ENCODE data around the gene JTB. TPM values are rescaled to one million over a fixed set of nuclear protein-coding genes. Genes with fewer than 3 reads are reported as not detected.
"Not testable (repeated sequence)": the region's sequence is repeated elsewhere in the genome, so short reads cannot be mapped to it uniquely, and the experiment has no call there.

The JTB gene
- total and polyA plus RNA-seq, 4 donors = 84.8 to 227 (median 146) TPM

- no peaks in the 10 kb centered on the region for H3K36me3 ChIP-seq (ENCODE audit: control insufficient read depth in 1 of 2, insufficient read depth in 2 of 2, low read length in 1 of 2)
- H3K9me3 ChIP-seq (ENCODE audit: control insufficient read depth, low read length) = no peaks in the 10 kb centered on the region
- WGBS, 2 donors = 1 to 4% methylated on average over 7 of the region's 7 CpGs
- peak; percentile 66 to 86 for DNase-seq
- H3K4me3 ChIP-seq (ENCODE audit: low read length in 2 of 2) = peak overlapping the region; percentile 90 to 94
- H3K27ac ChIP-seq (ENCODE audit: low read depth in 1 of 2, low read length in 2 of 2) = peak overlapping the region; percentile 21 to 94
- H3K27me3 ChIP-seq (ENCODE audit: control insufficient read depth in 1 of 2, insufficient read depth in 2 of 2, low read length in 1 of 2) = no peaks in the 10 kb centered on the region
- intact Hi-C loops (cut with DNase I) = loop anchor here (5.0 to 10.0 kb wide), 5 partner anchors 61 to 631 kb away; partner anchors contain the start of genes GATAD2B (in 1 of the 2), ILF2 (in 1 of the 2), NPR1 (in 1 of the 2) and S100A9 (in 1 of the 2)
- H3K4me1 ChIP-seq (ENCODE audit: control insufficient read depth in 1 of 2, insufficient read depth in 2 of 2, low read length in 2 of 2) = peaks cover 0 to 3% of the 10 kb centered on the region in 2 donors
- peak; percentile 62 for ATAC-seq (ENCODE audit: low FRiP score)
Measured at GRCh38 chr1:153985341-153985912, 8.0 kb upstream of the JTB start.

- 45 to 54% methylated on average over 6 of the region's 6 CpGs for WGBS, 2 donors
- H3K4me3 ChIP-seq (ENCODE audit: low read length in 2 of 2) = no peak overlapping the region
- H3K27me3 ChIP-seq (ENCODE audit: control insufficient read depth in 1 of 2, insufficient read depth in 2 of 2, low read length in 1 of 2) = no peaks in the 10 kb centered on the region
- H3K4me1 ChIP-seq (ENCODE audit: control insufficient read depth in 1 of 2, insufficient read depth in 2 of 2, low read length in 2 of 2) = peaks cover 0 to 3% of the 10 kb centered on the region in 2 donors
- no peak overlapping the region for H3K27ac ChIP-seq (ENCODE audit: low read depth in 1 of 2, low read length in 2 of 2)
- H3K9me3 ChIP-seq (ENCODE audit: control insufficient read depth, low read length) = no peaks in the 10 kb centered on the region
- ATAC-seq (ENCODE audit: low FRiP score) (no peak), DNase-seq (no peak)
- intact Hi-C loops (cut with DNase I) = loop anchor here in 1 of 2 donors (5.0 to 10.0 kb wide), 3 partner anchors 37 to 630 kb away; partner anchors contain the start of genes DENND4B, GATAD2B and S100A9
- no peaks in the 10 kb centered on the region for H3K36me3 ChIP-seq (ENCODE audit: control insufficient read depth in 1 of 2, insufficient read depth in 2 of 2, low read length in 1 of 2)
Measured at GRCh38 chr1:153984123-153984894, 6.8 kb upstream of the JTB start.

DNA sequence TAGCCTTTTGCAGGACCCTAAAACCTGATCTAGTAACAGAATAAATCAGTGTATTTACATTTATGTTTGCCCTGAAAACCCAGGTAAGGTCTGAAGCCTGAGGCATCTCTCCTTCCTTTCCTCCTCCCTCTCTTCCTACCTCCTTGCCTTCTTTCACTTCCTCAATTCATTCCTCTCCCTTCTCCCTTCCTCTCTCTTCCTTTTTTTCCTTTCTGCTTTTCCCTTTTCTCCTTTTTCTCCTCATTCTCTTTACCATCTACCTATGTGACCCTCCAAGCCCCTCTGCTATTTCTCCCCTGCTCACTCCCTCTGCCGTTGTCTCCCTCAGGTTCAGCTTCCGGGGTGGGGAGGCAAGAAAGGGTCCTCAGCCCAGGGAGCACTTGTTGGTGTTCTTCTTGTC is 4.3 kb upstream of the JTB start:
- not testable (repeated sequence) for H3K9me3 ChIP-seq (ENCODE audit: control insufficient read depth, low read length); H3K4me1 ChIP-seq (ENCODE audit: control insufficient read depth in 1 of 2, insufficient read depth in 2 of 2, low read length in 2 of 2); H3K36me3 ChIP-seq (ENCODE audit: control insufficient read depth in 1 of 2, insufficient read depth in 2 of 2, low read length in 1 of 2); ATAC-seq (ENCODE audit: low FRiP score); DNase-seq; H3K4me3 ChIP-seq (ENCODE audit: low read length in 2 of 2); H3K27me3 ChIP-seq (ENCODE audit: control insufficient read depth in 1 of 2, insufficient read depth in 2 of 2, low read length in 1 of 2); H3K27ac ChIP-seq (ENCODE audit: low read depth in 1 of 2, low read length in 2 of 2)
- intact Hi-C loops (cut with DNase I) = loop anchor here in 1 of 2 donors (5.0 to 10.0 kb wide), 3 partner anchors 34 to 627 kb away; partner anchors contain the start of genes DENND4B, GATAD2B and S100A9
- WGBS, 2 donors = 84 to 89% methylated on average over 2 of the region's 2 CpGs

DNA sequence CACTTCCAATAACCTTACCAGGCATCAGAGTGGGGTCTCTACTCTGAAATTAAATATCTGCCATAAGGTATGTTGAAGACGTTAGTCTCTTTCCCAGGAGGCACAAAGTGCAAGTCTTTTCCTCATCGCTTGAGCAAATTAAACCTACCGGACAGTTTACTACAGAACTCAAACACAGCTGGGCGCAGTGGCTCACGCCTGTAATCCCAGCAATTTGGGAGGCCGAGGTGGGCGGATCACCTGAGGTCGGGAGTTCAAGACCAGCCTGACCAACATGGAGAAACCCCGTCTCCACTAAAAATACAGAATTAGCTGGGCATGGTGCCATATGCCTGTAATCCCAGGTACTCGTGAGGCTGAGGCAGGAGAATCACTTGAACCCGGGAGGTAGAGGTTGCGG is 1.6 kb upstream of the JTB start:
- H3K9me3 ChIP-seq (ENCODE audit: control insufficient read depth, low read length); H3K27me3 ChIP-seq (ENCODE audit: control insufficient read depth in 1 of 2, insufficient read depth in 2 of 2, low read length in 1 of 2); H3K4me1 ChIP-seq (ENCODE audit: control insufficient read depth in 1 of 2, insufficient read depth in 2 of 2, low read length in 2 of 2); H3K36me3 ChIP-seq (ENCODE audit: control insufficient read depth in 1 of 2, insufficient read depth in 2 of 2, low read length in 1 of 2); intact Hi-C loops (cut with DNase I); H3K27ac ChIP-seq (ENCODE audit: low read depth in 1 of 2, low read length in 2 of 2); H3K4me3 ChIP-seq (ENCODE audit: low read length in 2 of 2); ATAC-seq (ENCODE audit: low FRiP score): not testable (repeated sequence)
- peak; percentile 9 to 17 for DNase-seq
- 83 to 87% methylated on average over 12 of the region's 12 CpGs for WGBS, 2 donors

DNA sequence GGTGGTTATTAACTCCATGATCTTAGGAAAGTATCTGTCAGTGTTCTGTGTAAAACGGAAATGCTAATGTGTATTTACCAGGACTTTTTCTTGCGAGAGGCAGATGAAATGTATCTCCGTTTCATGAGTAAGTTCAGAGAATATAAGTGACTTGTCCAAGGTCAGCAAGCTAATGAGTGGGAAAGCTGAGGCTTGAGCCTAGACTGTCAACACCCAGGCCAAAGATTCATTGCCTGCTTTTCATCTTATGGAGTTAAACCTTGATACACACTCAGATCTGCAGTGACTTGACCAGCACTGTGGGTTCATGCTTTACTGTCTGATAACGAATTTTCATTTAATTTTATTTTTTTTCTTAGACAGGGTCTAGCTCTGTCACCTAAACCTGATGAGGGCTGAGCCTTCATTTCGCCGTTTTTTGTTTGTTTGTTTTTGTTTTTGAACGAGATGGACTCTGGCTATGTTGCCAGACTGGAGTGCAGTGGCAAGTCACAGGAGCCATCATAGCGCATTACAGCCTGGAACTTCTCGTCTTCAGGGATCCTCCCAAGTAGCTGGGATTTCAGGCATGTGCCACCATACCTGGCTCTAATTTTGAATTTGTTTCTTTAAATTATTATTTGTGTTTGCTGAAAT is 918 bp upstream of the JTB start:
- Histone ChIP-seq H3K27ac (ENCODE audit: low read depth in 1 of 2, low read length in 2 of 2) (no peak overlapping the region), H3K36me3 (ENCODE audit: control insufficient read depth in 1 of 2, insufficient read depth in 2 of 2, low read length in 1 of 2) (peaks cover 0 to 2% of the 10 kb centered on the region in 2 donors), H3K4me1 (ENCODE audit: control insufficient read depth in 1 of 2, insufficient read depth in 2 of 2, low read length in 2 of 2) (no peaks in the 10 kb centered on the region), H3K9me3 (ENCODE audit: control insufficient read depth, low read length) (no peaks in the 10 kb centered on the region), H3K27me3 (ENCODE audit: control insufficient read depth in 1 of 2, insufficient read depth in 2 of 2, low read length in 1 of 2) (no peaks in the 10 kb centered on the region), H3K4me3 (ENCODE audit: low read length in 2 of 2) (peak overlapping the region; percentile 70 to 83)
- DNase-seq (no peak), ATAC-seq (ENCODE audit: low FRiP score) (no peak)
- intact Hi-C loops (cut with DNase I) = no loop called here
- WGBS, 2 donors = 58 to 62% methylated on average over 9 of the region's 9 CpGs

DNA sequence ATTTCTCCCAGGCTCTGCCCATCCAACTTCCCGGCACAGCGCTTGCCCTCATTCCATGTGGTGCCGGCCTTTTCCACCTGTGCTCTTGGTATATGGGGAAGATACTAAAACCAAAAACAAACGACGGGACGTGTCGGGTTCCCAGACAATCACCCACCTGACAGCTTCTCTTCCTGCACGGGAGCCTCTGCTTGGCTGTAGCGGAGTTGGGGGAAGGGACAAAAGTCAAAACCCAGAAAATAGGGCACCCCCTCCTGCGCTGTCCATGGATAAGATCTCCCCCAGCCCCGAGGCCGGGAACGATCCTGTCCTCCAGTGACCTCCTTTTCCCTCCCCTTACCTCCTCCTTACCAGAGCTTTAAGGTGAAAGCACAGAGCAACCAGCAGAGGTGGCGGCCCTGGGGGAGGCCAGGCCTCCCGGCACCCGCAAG is 640 bp downstream of the JTB start:
- whole genome bisulfite sequencing, 2 donors = 1% methylated on average over 16 of the region's 16 CpGs
- H3K4me1 ChIP-seq (ENCODE audit: control insufficient read depth in 1 of 2, insufficient read depth in 2 of 2, low read length in 2 of 2) = no peaks in the 10 kb centered on the region
- H3K9me3 ChIP-seq (ENCODE audit: control insufficient read depth, low read length) = no peaks in the 10 kb centered on the region
- H3K27me3 ChIP-seq (ENCODE audit: control insufficient read depth in 1 of 2, insufficient read depth in 2 of 2, low read length in 1 of 2) = no peaks in the 10 kb centered on the region
- ATAC-seq (ENCODE audit: low FRiP score) (no peak), DNase-seq (no peak)
- H3K36me3 ChIP-seq (ENCODE audit: control insufficient read depth in 1 of 2, insufficient read depth in 2 of 2, low read length in 1 of 2) = peaks cover 0 to 2% of the 10 kb centered on the region in 2 donors
- H3K4me3 ChIP-seq (ENCODE audit: low read length in 2 of 2) = peak overlapping the region; percentile 58 to 83
- intact Hi-C loops (cut with DNase I) = no loop called here
- peak overlapping the region in 1 of 2 donors; percentile 45 for H3K27ac ChIP-seq (ENCODE audit: low read depth in 1 of 2, low read length in 2 of 2)

- Histone ChIP-seq H3K9me3 (ENCODE audit: control insufficient read depth, low read length) (no peaks in the 10 kb centered on the region), H3K36me3 (ENCODE audit: control insufficient read depth in 1 of 2, insufficient read depth in 2 of 2, low read length in 1 of 2) (peaks cover 0 to 2% of the 10 kb centered on the region in 2 donors), H3K27me3 (ENCODE audit: control insufficient read depth in 1 of 2, insufficient read depth in 2 of 2, low read length in 1 of 2) (no peaks in the 10 kb centered on the region), H3K4me1 (ENCODE audit: control insufficient read depth in 1 of 2, insufficient read depth in 2 of 2, low read length in 2 of 2) (no peaks in the 10 kb centered on the region), H3K4me3 (ENCODE audit: low read length in 2 of 2) (no peak overlapping the region), H3K27ac (ENCODE audit: low read depth in 1 of 2, low read length in 2 of 2) (no peak overlapping the region)
- 67 to 73% methylated on average over 7 of the region's 7 CpGs for WGBS, 2 donors
- no peak for ATAC-seq (ENCODE audit: low FRiP score)
- intact Hi-C loops (cut with DNase I) = no loop called here
- DNase-seq = no peak
Measured at GRCh38 chr1:153973525-153973924, 3.9 kb downstream of the JTB start.

DNA sequence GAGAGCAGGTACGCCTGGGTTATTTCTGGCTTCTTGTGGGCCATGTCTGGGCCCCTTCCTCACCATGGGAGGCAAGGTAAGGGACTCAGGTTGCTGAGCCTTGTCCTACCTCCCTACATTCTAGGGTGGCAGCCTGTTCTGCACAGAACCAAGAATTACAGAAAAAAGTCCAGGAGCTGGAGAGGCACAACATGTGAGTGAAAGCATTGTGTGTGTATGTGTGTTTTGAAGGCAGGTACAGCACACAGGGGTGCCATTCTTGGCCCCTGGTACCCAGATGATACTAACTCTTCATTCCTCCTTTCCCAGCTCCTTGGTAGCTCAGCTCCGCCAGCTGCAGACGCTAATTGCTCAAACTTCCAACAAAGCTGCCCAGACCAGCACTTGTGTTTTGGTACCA is 4.4 kb downstream of the JTB start:
- WGBS, 2 donors = 88 to 98% methylated on average over 3 of the region's 3 CpGs
- no peak overlapping the region for H3K27ac ChIP-seq (ENCODE audit: low read depth in 1 of 2, low read length in 2 of 2)
- no peak for ATAC-seq (ENCODE audit: low FRiP score)
- intact Hi-C loops (cut with DNase I) = no loop called here
- peak in 1 of 2 donors; percentile 5 for DNase-seq
- H3K9me3 ChIP-seq (ENCODE audit: control insufficient read depth, low read length) = no peaks in the 10 kb centered on the region
- no peak overlapping the region for H3K4me3 ChIP-seq (ENCODE audit: low read length in 2 of 2)
- H3K27me3 ChIP-seq (ENCODE audit: control insufficient read depth in 1 of 2, insufficient read depth in 2 of 2, low read length in 1 of 2) = no peaks in the 10 kb centered on the region
- H3K36me3 ChIP-seq (ENCODE audit: control insufficient read depth in 1 of 2, insufficient read depth in 2 of 2, low read length in 1 of 2) = peaks cover 0 to 2% of the 10 kb centered on the region in 2 donors
- H3K4me1 ChIP-seq (ENCODE audit: control insufficient read depth in 1 of 2, insufficient read depth in 2 of 2, low read length in 2 of 2) = no peaks in the 10 kb centered on the region
